GM20431 (cell line): ENCODE results near the gene DLG2.
"Not testable (repeated sequence)": the region's sequence is repeated elsewhere in the genome, so short reads cannot be mapped to it uniquely, and the experiment has no call there.

ENCODE experiments used
- in situ Hi-C: fragments of 300-500 bp; cut with MseI, MboI; formaldehyde crosslinking; loops from one replicate; pipeline ENCODE4 v1.15.0; 2020; ENCODE audit warnings: low sequenced_read_pairs; ENCODE audit not compliant: unreplicated experiment

The DLG2 gene

GRCh38 chr11:85647078-85647477 is 19.9 kb upstream of the DLG2 start:
- in situ Hi-C loops = no loop called here

- in situ Hi-C loops = no loop called here
These were observed 16.1 kb upstream of the DLG2 start for GRCh38 chr11:85643191-85643614.

DNA sequence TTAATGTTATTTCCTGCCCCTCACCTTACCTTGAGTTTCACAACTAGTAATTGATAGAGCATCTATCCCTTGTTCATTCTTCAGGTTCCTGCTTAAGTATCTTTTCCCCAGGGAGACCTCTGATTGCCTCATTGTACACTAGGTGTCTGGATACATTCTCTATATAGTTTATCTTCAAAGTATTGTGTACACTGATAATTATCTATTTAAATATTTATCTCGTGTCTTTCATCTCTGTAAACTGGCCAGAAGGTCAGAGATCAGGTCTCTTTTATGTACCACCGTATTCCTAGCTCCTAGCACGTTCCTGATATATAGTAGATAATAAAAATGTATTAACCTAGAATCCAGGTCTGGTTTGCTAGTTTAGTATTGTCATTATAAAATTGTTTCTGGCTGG is 7.6 kb upstream of the DLG2 start:
- in situ Hi-C loops = no loop called here

DNA sequence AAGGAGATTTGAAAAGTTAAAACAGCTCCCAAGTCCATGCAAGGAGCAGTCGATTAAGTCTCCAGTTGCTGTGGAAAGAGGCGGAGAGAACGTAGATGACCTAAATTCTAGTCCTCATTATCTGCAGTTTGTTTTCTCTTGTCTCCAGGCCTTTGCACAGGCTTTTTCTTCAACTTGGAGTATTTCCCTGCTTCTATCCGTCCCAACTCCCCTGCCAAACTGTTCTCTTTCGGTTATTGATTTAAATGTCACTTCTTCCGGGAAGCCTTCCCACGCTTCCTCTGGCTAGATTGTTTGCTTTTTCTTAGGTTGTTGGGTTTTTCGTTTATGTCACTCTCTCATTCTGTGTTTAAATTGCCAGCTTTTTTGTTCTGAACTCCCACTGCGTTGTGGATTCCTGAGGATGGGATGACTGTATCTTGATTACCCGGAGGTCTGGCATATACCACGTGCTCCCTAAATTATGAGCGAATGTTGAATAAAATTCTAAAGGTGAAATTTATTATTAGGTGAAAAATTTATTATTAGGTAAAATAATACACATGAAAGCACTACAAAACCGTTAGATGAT is 1.7 kb upstream of the DLG2 start:
- in situ Hi-C loops = no loop called here

DNA sequence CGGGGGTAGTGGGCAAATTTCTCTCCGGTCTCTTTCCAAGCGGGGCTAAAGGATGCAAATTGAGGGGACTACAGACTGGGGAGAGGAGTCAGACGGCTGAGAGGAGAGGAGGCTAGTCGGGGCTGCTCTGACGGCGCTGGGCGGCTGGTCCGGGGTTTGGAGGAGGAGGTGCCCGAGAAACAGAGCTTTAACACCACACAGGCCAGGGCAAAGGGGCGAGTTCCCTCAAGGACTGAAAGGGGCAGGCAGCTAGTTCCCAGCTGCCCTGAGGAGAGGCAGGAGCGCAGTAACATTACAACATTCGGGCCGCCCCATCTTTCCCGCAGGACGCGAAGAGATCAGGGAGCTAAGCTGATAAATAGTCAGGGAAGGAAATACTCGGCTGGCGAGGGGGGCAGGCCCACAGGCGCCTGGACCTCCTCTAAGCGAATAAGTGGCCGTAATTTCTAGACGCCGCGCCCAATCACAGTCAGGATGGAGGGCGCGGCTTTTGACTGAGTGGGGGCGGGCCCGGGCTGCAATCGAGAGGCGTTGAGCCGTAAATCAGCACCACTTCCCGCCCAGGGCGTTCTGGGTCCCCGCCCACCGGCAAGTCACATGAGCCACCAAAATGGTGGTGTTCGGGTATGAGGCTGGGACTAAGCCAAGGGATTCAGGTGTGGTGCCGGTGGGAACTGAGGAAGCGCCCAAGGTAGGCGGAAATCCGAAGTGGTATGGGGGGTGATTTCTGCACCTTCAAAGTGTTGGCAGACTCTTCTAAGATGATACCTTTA is 1.0 kb upstream of the DLG2 start, which contains the start of gene TMEM126B:
TSS of gene TMEM126B (plus strand) at position 596 of the 773 bp plus-strand sequence. CDS start at position 611, 15 bp downstream.
- in situ Hi-C loops = no loop called here

DNA sequence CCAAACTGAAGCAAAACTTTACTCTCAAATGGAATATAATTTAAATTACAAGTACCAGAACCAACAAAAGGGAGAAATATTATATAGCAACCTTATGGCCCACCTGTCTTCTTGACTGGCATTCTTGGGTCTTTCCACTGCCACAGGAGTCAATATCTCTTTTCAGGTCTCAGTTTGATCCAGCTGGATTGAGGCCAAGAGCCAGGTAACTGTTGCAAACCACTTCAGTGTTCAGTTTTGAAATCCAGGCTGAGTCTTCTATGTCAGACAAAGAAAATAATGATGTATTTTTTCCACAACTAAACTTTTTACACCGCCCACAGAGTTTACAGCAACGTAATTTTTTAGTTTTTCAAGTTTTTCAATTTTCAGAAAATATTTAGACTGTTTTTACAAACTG is 648 bp downstream of the DLG2 start:
- in situ Hi-C loops = no loop called here

GRCh38 chr11:85620256-85620655 is 6.9 kb downstream of the DLG2 start:
- in situ Hi-C loops = no loop called here

GRCh38 chr11:85619499-85619898 is 7.6 kb downstream of the DLG2 start:
- in situ Hi-C loops = no loop called here

GRCh38 chr11:85611643-85612042 is 15.5 kb downstream of the DLG2 start:
- in situ Hi-C loops = not testable (repeated sequence)

DNA sequence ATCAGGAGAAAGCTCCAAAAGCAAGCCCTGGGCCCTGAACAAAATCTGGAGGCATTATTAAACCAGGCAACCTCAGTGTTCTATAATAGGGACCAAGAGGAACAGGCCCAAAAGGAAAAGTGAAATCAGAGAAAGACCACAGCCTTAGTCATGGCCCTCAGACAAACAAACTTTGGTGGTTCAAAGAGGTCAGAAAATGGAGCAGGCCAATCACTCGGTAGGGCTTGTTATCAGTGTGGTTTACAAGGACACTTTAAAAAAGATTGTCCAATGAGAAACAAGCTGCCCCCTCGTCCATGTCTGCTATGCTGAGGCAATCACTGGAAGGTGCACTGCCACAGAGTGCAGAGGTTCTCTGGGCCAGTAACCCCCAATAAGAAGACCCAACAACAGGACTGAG is 17.9 kb downstream of the DLG2 start:
- in situ Hi-C loops = not testable (repeated sequence)

GRCh38 chr11:85608621-85609020 is 18.5 kb downstream of the DLG2 start:
- in situ Hi-C loops = not testable (repeated sequence)

DNA sequence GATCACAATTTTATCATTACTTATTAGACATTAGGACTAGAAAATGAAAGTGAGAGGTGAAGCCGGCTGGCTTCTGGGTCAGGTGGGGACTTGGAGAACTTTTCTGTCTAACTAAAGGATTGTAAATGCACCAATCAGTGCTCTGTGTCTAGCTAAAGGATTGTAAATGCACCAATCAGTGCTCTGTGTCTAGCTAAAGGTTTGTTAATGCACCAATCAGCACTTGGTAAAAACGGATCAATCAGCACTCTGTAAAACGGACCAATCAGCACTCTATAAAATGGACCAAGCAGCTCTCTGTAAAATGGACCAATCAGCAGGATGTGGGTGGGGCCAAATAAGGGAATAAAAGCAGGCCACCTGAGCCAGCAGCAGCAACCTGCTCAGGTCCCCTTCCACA is 20.9 kb downstream of the DLG2 start:
- in situ Hi-C loops = not testable (repeated sequence)

DNA sequence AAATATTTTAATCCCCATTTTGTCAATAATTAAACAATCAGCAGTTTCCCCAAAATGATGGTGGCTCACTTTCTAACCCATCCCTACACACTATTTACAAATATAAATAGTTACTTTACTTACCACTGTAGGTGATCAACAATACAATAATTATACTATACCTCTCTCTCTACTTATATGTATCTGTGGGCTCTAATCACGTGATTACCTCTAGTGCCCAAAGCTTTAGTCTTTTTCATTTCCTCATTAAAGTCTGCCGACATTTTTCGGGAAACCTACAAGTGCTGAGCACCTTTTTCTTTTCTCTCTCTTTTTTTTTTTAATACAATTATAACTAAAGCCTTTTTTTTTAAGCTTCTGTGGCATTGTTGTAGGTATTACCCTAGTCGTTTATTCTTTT is 23.9 kb downstream of the DLG2 start:
- in situ Hi-C loops = no loop called here

GRCh38 chr11:85602526-85603213 is 24.5 kb downstream of the DLG2 start:
- in situ Hi-C loops = no loop called here

- in situ Hi-C loops = no loop called here
These were observed 28.1 kb downstream of the DLG2 start for GRCh38 chr11:85599083-85599482.

DNA sequence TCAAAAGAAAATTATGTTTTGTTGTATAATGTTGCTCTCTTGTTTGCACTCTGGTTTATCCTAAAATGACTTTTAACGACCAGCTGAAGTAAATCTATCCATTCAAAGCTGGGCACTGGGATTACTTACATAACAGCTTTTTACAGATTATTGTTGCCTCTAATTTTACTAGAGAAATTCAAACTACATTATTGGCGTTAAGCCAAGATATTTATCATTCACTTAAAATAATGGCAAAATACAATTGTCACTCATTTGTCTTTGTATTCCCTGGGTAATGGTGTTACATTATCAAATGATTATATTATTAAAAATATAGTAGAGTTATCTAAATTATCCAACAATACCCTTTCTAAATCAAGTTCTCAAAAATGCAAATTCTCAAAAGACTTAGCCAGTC is 30.3 kb downstream of the DLG2 start:
- in situ Hi-C loops = no loop called here

DNA sequence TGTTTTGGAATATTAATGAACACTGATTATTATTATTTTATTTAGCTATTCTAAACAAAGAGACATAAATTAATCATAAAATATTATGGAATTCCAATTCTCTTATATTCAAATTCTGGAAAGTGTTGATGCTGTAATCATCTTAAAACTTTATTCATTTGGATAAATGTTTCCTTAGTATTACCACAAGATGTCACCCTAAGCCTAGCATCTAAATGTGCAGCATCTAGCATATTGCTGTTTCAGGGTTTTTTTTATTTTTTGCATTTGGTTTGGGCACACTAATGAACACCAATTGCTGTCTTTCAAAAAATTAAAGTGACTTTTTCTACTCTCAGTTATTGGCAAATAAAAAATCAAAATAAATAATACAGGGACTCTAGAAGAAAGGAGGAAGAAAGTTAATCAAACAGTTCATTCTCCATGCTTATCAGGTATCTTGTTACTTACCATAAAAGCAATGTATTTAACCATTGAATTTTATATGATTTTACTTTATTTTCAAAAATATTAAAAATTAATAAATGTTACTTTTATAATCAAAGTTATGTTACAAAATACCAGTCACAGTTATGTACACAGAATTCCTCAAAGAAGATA is 31.8 kb downstream of the DLG2 start:
- in situ Hi-C loops = no loop called here

- in situ Hi-C loops = no loop called here
These were observed 36.2 kb downstream of the DLG2 start for GRCh38 chr11:85590848-85591483.

- in situ Hi-C loops = no loop called here
These were observed 37.8 kb downstream of the DLG2 start for GRCh38 chr11:85589373-85589772.

GRCh38 chr11:85582111-85582510 is 45.0 kb downstream of the DLG2 start:
- in situ Hi-C loops = no loop called here
